ENCODE data around the gene COL25A1.
"Not testable (repeated sequence)": the region's sequence is repeated elsewhere in the genome, so short reads cannot be mapped to it uniquely, and the experiment has no call there.

Gene COL25A1

DNA sequence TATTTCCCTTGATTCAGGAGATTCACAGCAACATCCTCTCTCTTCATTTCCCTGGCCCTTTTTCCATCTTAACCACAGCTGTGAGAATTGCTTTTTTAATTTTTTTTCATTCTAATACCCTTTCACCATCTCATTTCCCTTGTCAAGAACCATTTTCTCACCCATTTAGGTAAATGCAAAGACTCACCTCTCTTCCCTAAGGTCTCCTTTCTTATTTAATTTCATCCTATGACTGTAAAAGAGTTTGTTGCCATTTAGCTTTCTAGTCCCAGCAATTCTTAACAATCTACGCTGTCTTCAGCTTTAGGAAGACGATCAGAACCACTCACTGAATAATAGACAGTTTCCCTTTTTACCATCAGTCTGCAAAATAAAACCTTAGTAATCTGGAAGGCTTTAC is 298.5 kb downstream of the COL25A1 start:
- no peak for DNase-seq

GRCh38 chr4:108991551-108992328 is 310.7 kb downstream of the COL25A1 start:
- DNase-seq, result no peak

GRCh38 chr4:108988464-108989195 is 313.8 kb downstream of the COL25A1 start:
- DNase-seq, result no peak

DNA sequence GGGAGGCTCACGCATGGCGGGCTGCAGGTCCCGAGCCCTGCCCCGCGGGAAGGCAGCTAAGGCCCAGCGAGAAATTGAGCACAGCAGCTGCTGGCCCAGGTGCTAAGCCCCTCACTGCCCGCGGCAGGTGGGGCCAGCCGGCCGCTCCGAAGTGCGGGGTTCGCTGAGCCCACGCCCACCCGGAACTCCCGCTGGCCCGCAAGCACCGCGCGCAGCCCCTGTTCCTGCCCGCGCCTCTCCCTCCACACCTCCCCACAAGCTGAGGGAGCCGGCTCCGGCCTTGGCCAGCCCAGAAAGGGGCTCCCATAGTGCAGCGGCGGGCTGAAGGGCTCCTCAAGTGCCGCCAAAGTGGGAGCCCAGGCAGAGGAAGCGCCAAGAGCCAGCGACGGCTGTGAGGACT is 318.0 kb downstream of the COL25A1 start:
- DNase-seq, result not testable (repeated sequence)

GRCh38 chr4:108982402-108983185 is 319.9 kb downstream of the COL25A1 start:
- DNase-seq, result no peak

- no peak for DNase-seq
Observed at GRCh38 chr4:108980455-108981239, 321.8 kb downstream of the COL25A1 start.

GRCh38 chr4:108979759-108980158 is 322.7 kb downstream of the COL25A1 start:
- no peak for DNase-seq

DNA sequence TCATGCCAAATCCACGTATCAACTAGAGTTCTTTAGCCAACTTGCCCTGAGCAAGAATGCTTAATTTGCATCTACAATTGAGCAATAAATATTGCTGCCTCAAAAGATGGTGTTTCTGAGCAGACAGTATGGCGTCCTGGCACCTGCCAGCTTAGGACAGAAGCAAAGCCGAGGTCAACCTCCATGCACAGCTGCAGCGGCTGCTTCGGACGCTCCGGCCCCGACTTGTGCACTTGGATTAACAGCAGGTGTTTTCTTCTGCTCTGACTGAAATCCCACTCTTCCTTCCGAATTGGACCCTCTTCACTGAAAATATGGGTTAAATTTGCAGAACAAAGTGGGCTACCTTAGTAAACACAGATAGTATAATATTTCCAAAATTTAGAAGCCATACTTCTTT is 324.4 kb downstream of the COL25A1 start:
- DNase-seq, result no peak

GRCh38 chr4:108972613-108973283 is 329.7 kb downstream of the COL25A1 start:
- no peak for DNase-seq

GRCh38 chr4:108971473-108971872 is 331.0 kb downstream of the COL25A1 start:
- DNase-seq, result no peak

GRCh38 chr4:108965472-108966076 is 336.9 kb downstream of the COL25A1 start:
- DNase-seq, result no peak

GRCh38 chr4:108965016-108965415 is 337.4 kb downstream of the COL25A1 start:
- no peak for DNase-seq

GRCh38 chr4:108963910-108964309 is 338.5 kb downstream of the COL25A1 start:
- DNase-seq, result no peak

GRCh38 chr4:108959491-108959890 is 343.0 kb downstream of the COL25A1 start:
- DNase-seq, result no peak

GRCh38 chr4:108954880-108955279 is 347.6 kb downstream of the COL25A1 start:
- no peak for DNase-seq

GRCh38 chr4:108953941-108954340 is 348.5 kb downstream of the COL25A1 start:
- no peak for DNase-seq

DNA sequence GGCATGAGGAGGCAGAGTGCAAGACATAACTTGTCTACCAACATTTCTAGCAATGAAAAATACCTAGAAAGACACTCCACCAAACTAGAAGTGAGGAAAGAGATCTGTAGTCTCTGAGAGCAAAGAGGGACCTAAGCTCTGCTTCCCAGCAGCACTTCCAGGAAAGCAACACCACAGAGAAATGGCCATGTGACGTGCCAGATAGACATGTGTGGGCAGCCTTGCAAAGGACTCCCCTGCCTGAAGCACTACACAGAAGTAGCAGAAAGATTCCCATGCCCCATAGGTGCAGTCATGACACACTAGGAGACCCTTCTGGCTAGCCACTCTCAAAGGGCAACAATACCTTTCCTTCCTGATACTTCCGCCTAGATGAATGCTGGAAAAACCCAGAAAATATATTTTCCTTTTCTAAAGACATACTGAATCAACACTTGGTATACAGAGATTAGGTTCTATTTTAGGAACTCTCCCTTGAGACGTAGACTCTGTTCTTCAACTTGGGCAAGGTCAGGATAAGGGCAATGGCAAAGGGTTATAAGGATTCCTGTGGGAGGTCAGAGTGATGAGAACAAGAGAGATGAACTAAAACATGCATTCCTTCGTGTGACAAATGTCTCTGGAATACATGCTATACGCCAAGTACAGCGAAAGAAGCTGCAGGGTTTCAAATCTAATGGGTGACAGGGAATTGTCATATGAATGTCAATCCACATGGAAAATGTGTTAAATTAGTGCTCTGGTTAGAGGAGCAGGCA is 352.1 kb downstream of the COL25A1 start:
- no peak for DNase-seq

DNA sequence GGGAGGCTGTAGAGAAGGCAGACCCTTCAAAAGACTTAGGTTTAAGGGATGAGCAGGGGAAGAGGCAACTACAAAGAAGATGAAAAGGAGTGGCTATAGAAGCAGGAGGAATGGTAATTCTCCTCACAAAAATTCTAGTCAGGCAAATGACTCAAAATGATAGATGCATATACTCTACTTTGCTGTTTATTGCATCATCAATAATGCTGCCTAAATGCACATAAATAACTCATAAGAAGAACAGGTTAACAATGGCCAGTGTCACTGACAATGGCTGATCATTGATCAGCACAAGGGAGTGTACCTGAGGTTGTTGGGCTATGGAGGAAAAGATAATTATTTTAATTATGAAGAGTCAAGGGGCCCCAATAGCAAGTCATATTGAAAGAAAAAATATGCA is 354.9 kb downstream of the COL25A1 start:
- DNase-seq, result no peak

DNA sequence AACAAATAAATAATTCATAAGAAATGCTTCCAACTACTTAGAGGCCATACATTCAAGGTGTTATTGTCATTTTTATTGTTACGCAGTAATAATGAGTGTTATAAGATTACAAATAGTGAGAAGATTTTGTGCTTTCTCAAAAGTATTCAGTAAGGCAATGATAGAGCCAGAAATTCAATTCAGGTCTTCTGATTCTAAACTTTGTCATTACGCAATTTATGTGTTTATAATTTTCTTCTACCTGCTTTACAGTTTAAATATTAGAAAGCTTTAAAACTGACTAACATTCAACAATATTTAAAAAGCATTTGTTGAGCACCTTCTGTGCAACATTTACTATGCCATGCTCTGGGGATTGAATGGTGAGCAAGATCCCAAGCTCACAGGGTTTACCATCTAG is 356.2 kb downstream of the COL25A1 start:
- DNase-seq, result no peak

- DNase-seq, result no peak
Observed at GRCh38 chr4:108943976-108944591, 358.4 kb downstream of the COL25A1 start.
